ENCODE data around the gene PEAR1. TPM values are rescaled to one million over a fixed set of nuclear protein-coding genes. Genes with fewer than 3 reads are reported as not detected.

PEAR1 gene
- total and polyA plus RNA-seq, 2 of the 4 experiments (the other 2 are of a cell fraction): 2.0 to 44.4 TPM

- H3K36me3 ChIP-seq (ENCODE audit: control insufficient read depth, insufficient read depth, low read length): peaks cover 59% of the 10 kb centered on the region
These were observed 57.9 kb downstream of the PEAR1 start for GRCh38 chr1:156951371-156951770.

More at GRCh38 chr1:156951371-156951770, 57.9 kb downstream of the PEAR1 start:
- Histone ChIP-seq H2AK5ac (ENCODE audit: low read depth, low read length) (no peak overlapping the region), H2AFZ (replicated peaks; ENCODE audit: low read length, poor library complexity) (no peak overlapping the region), H2AK9ac (replicated peaks; ENCODE audit: low read depth, low read length, poor library complexity) (no peak overlapping the region), H3K9me3 (ENCODE audit: control insufficient read depth, insufficient read depth, low read length) (no peaks in the 10 kb centered on the region), H4K91ac (ENCODE audit: insufficient read depth, low read depth, low read length) (no peak overlapping the region), H3K18ac (ENCODE audit: low read depth, low read length) (no peak overlapping the region), H3K56ac (ENCODE audit: extremely low read depth, insufficient read depth, low read length) (no peak overlapping the region), H3K14ac (replicated peaks; ENCODE audit: low read depth, low read length) (no peak overlapping the region), H3K9ac (ENCODE audit: low read depth, low read length) (no peak overlapping the region), H2BK20ac (ENCODE audit: low read depth, low read length) (no peak overlapping the region), H4K8ac (ENCODE audit: low read depth in 2 of 2, low read length in 2 of 2) (no peak overlapping the region), H4K5ac (ENCODE audit: low read depth, low read length) (no peak overlapping the region), H4K20me1 (ENCODE audit: insufficient read depth, low read length) (no peaks in the 10 kb centered on the region), H3K79me1 (ENCODE audit: low read depth in 1 of 2, low read length in 2 of 2) (no peaks in the 10 kb centered on the region), H2BK120ac (ENCODE audit: low read depth, low read length) (no peak overlapping the region), H2BK15ac (ENCODE audit: low read depth, low read length) (no peak overlapping the region), H3K4ac (ENCODE audit: low read depth, low read length) (no peak overlapping the region), H3K4me3 (ENCODE audit: insufficient read depth, low read depth, low read length) (no peak overlapping the region), H3K4me2 (ENCODE audit: low read depth, low read length) (no peak overlapping the region), H3K9me1 (ENCODE audit: insufficient read depth, low read length) (0 out of 2 replicates have a peak, but pooled peaks cover 9% of the 10 kb centered on the region), H3K23ac (ENCODE audit: low read depth, low read length) (no peak overlapping the region), H3K4me1 (ENCODE audit: control insufficient read depth, insufficient read depth, low read length) (no peaks in the 10 kb centered on the region), H3K27me3 (ENCODE audit: control insufficient read depth, insufficient read depth, low read length) (no peaks in the 10 kb centered on the region), H2BK5ac (ENCODE audit: low read depth, low read length, poor library complexity, severe bottlenecking) (no peak overlapping the region), H3K27ac (ENCODE audit: insufficient read depth, low read length) (no peak overlapping the region)
- CTCF ChIA-PET: no interaction called here
- ATAC-seq (ENCODE audit: low read depth) (no peak), DNase-seq (no peak)
- WGBS, 2 experiments (ENCODE audit: extremely low coverage in 2 of 2, insufficient read length in 1 of 2): no CpG with 5 or more reads among the region's 5 CpGs
- in situ Hi-C loops (cut with MboI; ENCODE audit: low sequenced_read_pairs): no loop called here
- no TSS peak for BruUV-seq (replicated peaks)
- intact Hi-C loops (cut with micrococcal nuclease): no loop called here
- POLR2A ChIA-PET (ENCODE audit: unreplicated experiment): no interaction called here
- dilution Hi-C loops (cut with HindIII; ENCODE audit: low sequenced_read_pairs, unreplicated experiment): no loop called here
- no peak for TF ChIP-seq SMC3 (IDR thresholded peaks at IDR 0.05; ENCODE audit: low read depth, low read length)
- no peak for TF ChIP-seq POLR2A (IDR thresholded peaks at IDR 0.05; ENCODE audit: low read depth, low read length)
- no peak for TF ChIP-seq RFX5 (IDR thresholded peaks at IDR 0.05; ENCODE audit: low read depth, low read length)
- TF ChIP-seq ELK1 (IDR thresholded peaks at IDR 0.05; ENCODE audit: borderline replicate concordance, low read depth, low read length): no peak
- TF ChIP-seq BHLHE40 (IDR thresholded peaks at IDR 0.05; ENCODE audit: low read depth, low read length): no peak
- no peak for TF ChIP-seq FOS (IDR thresholded peaks at IDR 0.05; ENCODE audit: low read depth, low read length)
- no peak for TF ChIP-seq MAFK (IDR thresholded peaks at IDR 0.05; ENCODE audit: low read depth, low read length)
- no peak for TF ChIP-seq MAZ (IDR thresholded peaks at IDR 0.05; ENCODE audit: borderline replicate concordance, low read depth, low read length)
- TF ChIP-seq USF2 (IDR thresholded peaks at IDR 0.05; ENCODE audit: low read depth, low read length): no peak
- TF ChIP-seq RAD21 (IDR thresholded peaks at IDR 0.05; ENCODE audit: low read length): no peak
- no peak for TF ChIP-seq NFE2L2 (IDR thresholded peaks at IDR 0.05; ENCODE audit: low read depth, low read length)
- no peak for TF ChIP-seq CHD1 (IDR thresholded peaks at IDR 0.05; ENCODE audit: low read depth, low read length)
- TF ChIP-seq RCOR1 (IDR thresholded peaks at IDR 0.05; ENCODE audit: insufficient replicate concordance, low read length): no peak
- TF ChIP-seq MXI1 (IDR thresholded peaks at IDR 0.05; ENCODE audit: borderline replicate concordance, low read depth, low read length): no peak
- no peak for TF ChIP-seq CTCF (conservative IDR thresholded peaks at IDR 0.05; ENCODE audit: low read depth, low read length)
- TF ChIP-seq CEBPB (IDR thresholded peaks at IDR 0.05; ENCODE audit: low read depth, low read length): no peak

Measured in IMR-90 (cell line).